Measurements from ENCODE around the gene ASPA.

GRCh38 chr17:3447625-3448024 is 28.2 kb upstream of the ASPA start:
- TF ChIP-seq CTCF (IDR thresholded peaks at IDR 0.05) (no peak), EP300 (IDR thresholded peaks at IDR 0.05) (no peak), POLR2AphosphoS5 (IDR thresholded peaks at IDR 0.05) (no peak), POLR2A (IDR thresholded peaks at IDR 0.05) (no peak)

Measured in sigmoid colon (tissue), 4 donors.